ENCODE measurements around the gene KIAA1958. TPM values are rescaled to one million over a fixed set of nuclear protein-coding genes. Genes with fewer than 3 reads are reported as not detected.

The KIAA1958 gene
- total RNA-seq, 4 donors from 2014 or later: 8.3 to 11.2 (median 9.6) TPM

- Histone ChIP-seq H3K27ac (no peak overlapping the region), H3K9me3 (no peaks in the 10 kb centered on the region), H3K36me3 (no peaks in the 10 kb centered on the region), H3K27me3 (no peaks in the 10 kb centered on the region), H3K4me1 (peaks cover 4 to 17% of the 10 kb centered on the region in 2 donors), H3K4me3 (replicated peaks in 1 of 3) (no peak overlapping the region)
- DNase-seq: no peak
- no peak for TF ChIP-seq CTCF (IDR thresholded peaks at IDR 0.05)
- TF ChIP-seq POLR2A (IDR thresholded peaks at IDR 0.05): no peak
- WGBS, 2 donors: 92 to 97% methylated on average over 9 of the region's 9 CpGs
- intact Hi-C loops (cut with DNase I): no loop called here
These were observed 85.2 kb downstream of the KIAA1958 start for GRCh38 chr9:112571624-112572355.

- 60 to 62% methylated on average over 3 of the region's 3 CpGs for WGBS, 2 donors
These were observed 85.8 kb downstream of the KIAA1958 start for GRCh38 chr9:112572416-112572815.

GRCh38 chr9:112574008-112574407 lies 87.4 kb downstream of the KIAA1958 start:
- Histone ChIP-seq H3K4me1 (peaks cover 4 to 17% of the 10 kb centered on the region in 2 donors), H3K27me3 (no peaks in the 10 kb centered on the region), H3K27ac (no peak overlapping the region), H3K9me3 (no peaks in the 10 kb centered on the region), H3K36me3 (no peaks in the 10 kb centered on the region), H3K4me3 (replicated peaks in 1 of 3) (no peak overlapping the region)
- intact Hi-C loops (cut with DNase I): no loop called here
- no peak for DNase-seq
- no peak for TF ChIP-seq POLR2A (IDR thresholded peaks at IDR 0.05)
- no peak for TF ChIP-seq CTCF (IDR thresholded peaks at IDR 0.05)
- WGBS, 2 donors: 88 to 100% methylated on average over 1 of the region's 1 CpG

More at GRCh38 chr9:112572416-112572815, 85.8 kb downstream of the KIAA1958 start:
- intact Hi-C loops (cut with DNase I): no loop called here
- Histone ChIP-seq H3K27ac (no peak overlapping the region), H3K27me3 (no peaks in the 10 kb centered on the region), H3K36me3 (no peaks in the 10 kb centered on the region), H3K9me3 (no peaks in the 10 kb centered on the region), H3K4me3 (replicated peaks in 1 of 3) (no peak overlapping the region), H3K4me1 (peaks cover 4 to 17% of the 10 kb centered on the region in 2 donors)
- no peak for DNase-seq
- TF ChIP-seq CTCF (IDR thresholded peaks at IDR 0.05) (no peak), POLR2A (IDR thresholded peaks at IDR 0.05) (no peak)

- TF ChIP-seq POLR2A (IDR thresholded peaks at IDR 0.05) (no peak), CTCF (IDR thresholded peaks at IDR 0.05) (no peak)
- intact Hi-C loops (cut with DNase I): no loop called here
- H3K4me3 ChIP-seq (replicated peaks in 1 of 3): no peak overlapping the region
- H3K27ac ChIP-seq: no peak overlapping the region
- peaks cover 4 to 12% of the 10 kb centered on the region in 2 donors for H3K4me1 ChIP-seq
- H3K36me3 ChIP-seq: no peaks in the 10 kb centered on the region
- no peak for DNase-seq
- WGBS, 2 donors: 96% methylated on average over 8 of the region's 8 CpGs
- H3K27me3 ChIP-seq: no peaks in the 10 kb centered on the region
- no peaks in the 10 kb centered on the region for H3K9me3 ChIP-seq
These were observed 88.5 kb downstream of the KIAA1958 start for GRCh38 chr9:112575107-112575506.

- H3K4me3 ChIP-seq (replicated peaks in 1 of 3): no peak overlapping the region
- no peaks in the 10 kb centered on the region for H3K27me3 ChIP-seq
- no peaks in the 10 kb centered on the region for H3K4me1 ChIP-seq
- WGBS, 2 donors: 90 to 96% methylated on average over 7 of the region's 7 CpGs
- no peaks in the 10 kb centered on the region for H3K36me3 ChIP-seq
- DNase-seq: no peak
- TF ChIP-seq CTCF (IDR thresholded peaks at IDR 0.05) (no peak), POLR2A (IDR thresholded peaks at IDR 0.05) (no peak)
- intact Hi-C loops (cut with DNase I): no loop called here
- no peaks in the 10 kb centered on the region for H3K9me3 ChIP-seq
- H3K27ac ChIP-seq: no peak overlapping the region
These were observed 95.0 kb downstream of the KIAA1958 start for GRCh38 chr9:112581469-112582176.
